Rectal smooth muscle tissue (tissue), 1 donor: ENCODE measurements around the gene PLXNB2.

Experiments used
- H3K27ac ChIP-seq: one replicate; pipeline ENCODE4 v1.7.0; 2013; ENCODE audit warnings: low read depth, low read length, inconsistent platforms
- H3K27me3 ChIP-seq: one replicate; pipeline ENCODE4 v1.7.0; 2013; ENCODE audit warnings: low read length; ENCODE audit not compliant: control insufficient read depth, insufficient read depth
- H3K36me3 ChIP-seq: one replicate; pipeline ENCODE4 v1.7.0; 2013; ENCODE audit warnings: low read length; ENCODE audit not compliant: control insufficient read depth, insufficient read depth
- H3K4me1 ChIP-seq: one replicate; pipeline ENCODE4 v1.7.0; 2013; ENCODE audit warnings: low read length; ENCODE audit not compliant: control insufficient read depth, insufficient read depth
- H3K4me3 ChIP-seq: one replicate; pipeline ENCODE4 v1.7.0; 2013; ENCODE audit warnings: low read length
- H3K9ac ChIP-seq: one replicate; pipeline ENCODE4 v1.7.0; 2013; ENCODE audit warnings: low read length

PLXNB2 gene

DNA sequence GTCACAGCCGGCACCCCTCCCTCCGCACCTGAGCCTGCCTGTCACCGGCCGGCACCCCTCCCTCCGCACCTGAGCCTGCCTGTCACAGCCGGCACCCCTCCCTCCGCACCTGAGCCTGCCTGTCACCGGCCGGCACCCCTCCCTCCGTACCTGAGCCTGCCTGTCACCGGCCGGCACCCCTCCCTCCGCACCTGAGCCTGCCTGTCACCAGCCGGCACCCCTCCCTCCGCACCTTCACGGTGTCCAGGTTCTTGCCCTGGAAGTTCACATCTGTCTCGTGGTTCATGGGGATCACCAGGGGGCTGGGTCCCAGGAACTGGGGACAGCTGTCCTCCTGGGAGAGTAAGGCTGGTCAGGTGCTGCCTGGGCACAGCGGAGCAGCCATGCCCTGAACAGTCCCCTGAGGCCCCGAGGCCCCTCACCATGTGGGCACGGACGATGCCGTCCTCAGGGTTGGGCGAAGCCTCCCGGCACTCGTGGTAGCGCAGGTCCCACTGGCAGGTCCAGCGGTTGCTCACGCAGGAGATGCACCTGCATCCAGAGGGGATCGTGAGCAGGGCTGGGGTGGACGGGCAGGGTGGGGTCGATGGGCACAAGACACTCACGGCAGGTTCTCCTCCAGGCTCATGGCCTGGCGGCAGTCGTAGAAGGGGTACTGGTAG is 21.7 kb downstream of the PLXNB2 start:
- H3K27ac ChIP-seq: no peak overlapping the region
- H3K4me1 ChIP-seq: no peaks in the 10 kb centered on the region
- no peak overlapping the region for H3K4me3 ChIP-seq
- H3K36me3 ChIP-seq: peaks cover 42% of the 10 kb centered on the region
- H3K9ac ChIP-seq: no peak overlapping the region
- no peaks in the 10 kb centered on the region for H3K27me3 ChIP-seq

DNA sequence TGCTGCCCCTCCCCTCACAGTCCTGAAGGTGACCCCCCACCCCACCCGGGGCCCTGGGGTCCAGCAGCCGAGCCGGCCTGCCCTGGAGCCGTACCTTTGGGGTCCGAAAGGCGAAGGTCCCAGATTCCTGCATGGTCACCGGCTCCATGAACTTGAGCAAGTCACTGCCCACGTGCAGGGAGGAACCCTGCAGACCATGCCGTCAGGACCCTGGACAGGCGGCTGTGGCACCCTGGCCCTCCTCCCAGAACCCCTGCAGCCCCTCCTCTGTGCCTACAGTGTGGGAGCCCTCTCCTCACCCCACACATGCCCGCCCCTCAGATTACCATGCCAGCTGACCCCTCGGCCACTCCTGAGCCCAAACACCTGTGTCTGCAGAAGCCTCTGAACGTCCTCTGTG is 23.0 kb downstream of the PLXNB2 start:
- no peak overlapping the region for H3K4me3 ChIP-seq

DNA sequence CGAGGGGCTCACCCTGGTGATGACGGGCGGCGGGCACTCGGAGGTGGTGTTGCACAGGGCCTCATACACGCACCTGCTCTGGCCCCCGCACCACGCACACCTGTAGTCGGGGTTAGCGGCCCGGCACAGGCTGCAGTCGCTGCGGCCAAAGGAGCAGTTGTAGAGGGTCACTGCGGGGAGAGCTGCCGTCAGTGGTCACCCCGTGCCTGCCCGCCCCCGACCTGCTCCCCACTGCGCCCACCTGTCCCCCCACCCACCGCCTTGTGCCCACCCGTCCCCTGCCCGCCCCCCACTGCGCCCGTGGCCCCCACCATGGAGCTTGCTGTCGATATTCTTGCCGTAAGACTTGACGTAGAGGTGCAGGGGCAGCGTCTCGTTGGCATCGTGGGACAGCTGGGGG is 23.6 kb downstream of the PLXNB2 start:
- Histone ChIP-seq H3K4me3 (no peak overlapping the region), H3K36me3 (peaks cover 41% of the 10 kb centered on the region), H3K27me3 (no peaks in the 10 kb centered on the region), H3K4me1 (no peaks in the 10 kb centered on the region), H3K27ac (no peak overlapping the region), H3K9ac (no peak overlapping the region)

More for the DNA sequence above, 23.0 kb downstream of the PLXNB2 start:
- no peaks in the 10 kb centered on the region for H3K4me1 ChIP-seq
- peaks cover 41% of the 10 kb centered on the region for H3K36me3 ChIP-seq
- H3K27me3 ChIP-seq: no peaks in the 10 kb centered on the region
- H3K9ac ChIP-seq: no peak overlapping the region
- no peak overlapping the region for H3K27ac ChIP-seq

DNA sequence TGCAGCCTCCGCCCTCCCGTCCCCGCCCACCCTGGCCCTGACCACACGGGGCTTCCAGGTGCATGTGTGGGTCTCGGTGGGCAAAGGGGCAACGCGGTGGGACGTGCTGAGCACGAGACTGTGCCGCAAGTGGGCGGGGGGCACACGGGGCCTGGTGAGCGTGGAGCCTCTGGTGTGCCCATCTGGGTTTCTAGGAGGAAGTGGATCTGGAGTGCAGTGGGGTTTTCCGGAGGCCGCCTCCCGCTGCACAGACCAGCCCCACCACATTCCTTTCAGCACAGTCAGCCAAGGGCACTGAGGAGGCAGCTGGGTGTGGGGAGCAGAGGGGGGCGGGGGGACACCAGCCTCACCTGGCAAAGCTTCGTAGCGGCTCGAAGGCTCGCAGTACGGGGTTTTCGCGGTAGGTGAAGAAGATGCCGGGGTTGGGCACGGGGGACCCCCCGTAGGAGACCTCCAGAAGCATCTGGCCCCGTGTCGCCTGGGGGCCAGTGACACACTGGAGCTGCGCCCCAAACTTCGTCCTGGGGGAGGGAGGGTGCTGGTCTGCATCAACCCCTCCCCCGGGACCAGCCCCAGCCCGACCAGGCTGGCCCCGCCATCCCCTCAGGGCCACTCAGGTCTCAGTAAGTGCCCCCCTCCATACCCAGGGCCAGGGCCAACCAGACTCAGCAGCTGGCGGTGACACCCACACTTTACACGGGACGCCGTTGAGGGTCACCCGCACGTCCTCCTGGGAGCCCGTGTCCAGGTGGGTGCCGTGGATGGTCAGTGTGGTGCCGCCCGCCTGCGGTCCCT is 24.9 kb downstream of the PLXNB2 start:
- no peaks in the 10 kb centered on the region for H3K27me3 ChIP-seq
- peaks cover 45% of the 10 kb centered on the region for H3K36me3 ChIP-seq
- H3K4me3 ChIP-seq: no peak overlapping the region
- no peak overlapping the region for H3K27ac ChIP-seq
- no peak overlapping the region for H3K9ac ChIP-seq
- no peaks in the 10 kb centered on the region for H3K4me1 ChIP-seq

DNA sequence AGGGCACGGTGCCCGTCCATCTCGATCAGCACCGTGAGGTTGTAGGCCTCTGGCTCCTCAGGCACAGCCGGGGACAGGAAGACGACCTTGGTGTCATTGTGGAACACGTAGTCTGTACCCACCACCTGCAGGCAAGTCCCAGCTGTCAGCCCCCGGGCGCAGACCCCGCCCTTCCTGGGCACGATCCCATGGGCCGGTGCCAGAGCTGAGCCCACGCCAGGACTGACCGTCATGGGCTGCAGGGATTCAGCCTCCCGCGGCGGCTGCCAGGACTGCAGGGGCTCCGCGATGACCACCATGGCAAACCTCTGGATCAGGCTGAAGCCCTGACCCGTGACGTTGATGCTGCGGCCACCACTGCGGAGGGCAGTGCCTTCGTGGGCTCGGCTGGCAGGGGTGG is 25.5 kb downstream of the PLXNB2 start:
- peaks cover 48% of the 10 kb centered on the region for H3K36me3 ChIP-seq
- H3K27ac ChIP-seq: no peak overlapping the region
- H3K4me3 ChIP-seq: no peak overlapping the region
- no peak overlapping the region for H3K9ac ChIP-seq
- H3K27me3 ChIP-seq: no peaks in the 10 kb centered on the region
- H3K4me1 ChIP-seq: no peaks in the 10 kb centered on the region

DNA sequence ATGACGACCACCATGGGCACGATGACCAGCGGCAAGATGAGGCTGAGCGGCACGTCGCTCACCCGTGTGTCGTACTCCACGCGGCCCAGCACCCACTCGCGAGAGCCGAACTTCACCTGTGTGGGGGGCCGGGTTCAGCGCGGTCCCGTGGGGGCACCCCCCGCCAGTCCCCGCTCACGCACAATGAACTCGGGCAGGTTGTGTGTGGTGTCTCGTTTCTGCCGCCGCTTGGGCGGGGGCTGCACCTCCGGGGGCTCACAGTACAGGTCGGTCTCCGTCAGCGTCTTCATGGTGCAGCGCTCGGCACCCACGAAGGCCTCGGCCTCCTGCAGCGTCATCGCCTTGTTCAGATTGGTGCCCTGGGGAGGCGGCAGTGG is 26.1 kb downstream of the PLXNB2 start:
- H3K27me3 ChIP-seq: no peaks in the 10 kb centered on the region
- H3K27ac ChIP-seq: no peak overlapping the region

DNA sequence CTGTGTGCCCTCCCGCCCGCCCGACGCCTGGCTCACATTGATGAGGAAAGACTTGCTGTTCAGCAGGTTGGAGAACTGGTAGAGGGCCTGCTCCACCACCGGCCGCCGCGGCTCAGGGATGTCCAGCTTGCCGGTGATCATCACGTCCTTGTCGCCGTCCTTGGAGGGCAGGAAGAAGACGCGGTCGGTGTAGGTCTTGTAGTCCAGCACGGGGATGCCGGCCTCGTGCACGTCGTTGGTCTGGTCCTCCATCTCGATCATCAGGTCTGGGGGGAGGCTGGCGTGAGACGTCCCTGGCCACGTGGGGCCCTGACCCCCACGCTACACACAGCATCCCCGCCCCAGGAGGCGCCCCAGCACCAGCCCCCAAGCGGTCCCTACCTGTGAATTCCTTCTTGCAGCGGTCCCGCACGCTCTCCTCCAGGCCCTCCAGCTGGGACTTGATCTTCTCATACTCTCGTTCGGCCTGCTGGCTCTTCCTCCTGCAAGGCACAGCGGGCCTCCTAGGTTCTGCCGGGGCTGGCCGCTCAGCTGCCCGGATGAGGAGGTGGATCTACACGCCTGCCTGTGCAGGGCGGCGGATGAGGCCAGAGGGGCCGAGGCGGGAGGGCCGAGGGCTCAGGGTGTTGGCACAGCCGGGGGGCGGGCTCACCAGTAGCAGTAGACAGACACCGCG is 26.6 kb downstream of the PLXNB2 start:
- H3K36me3 ChIP-seq: peaks cover 52% of the 10 kb centered on the region
- H3K27me3 ChIP-seq: no peaks in the 10 kb centered on the region
- no peak overlapping the region for H3K4me3 ChIP-seq
- H3K4me1 ChIP-seq: no peaks in the 10 kb centered on the region
- H3K9ac ChIP-seq: no peak overlapping the region
- H3K27ac ChIP-seq: no peak overlapping the region

More for the DNA sequence above, 26.1 kb downstream of the PLXNB2 start:
- no peaks in the 10 kb centered on the region for H3K4me1 ChIP-seq
- no peak overlapping the region for H3K9ac ChIP-seq
- no peak overlapping the region for H3K4me3 ChIP-seq
- peaks cover 52% of the 10 kb centered on the region for H3K36me3 ChIP-seq

DNA sequence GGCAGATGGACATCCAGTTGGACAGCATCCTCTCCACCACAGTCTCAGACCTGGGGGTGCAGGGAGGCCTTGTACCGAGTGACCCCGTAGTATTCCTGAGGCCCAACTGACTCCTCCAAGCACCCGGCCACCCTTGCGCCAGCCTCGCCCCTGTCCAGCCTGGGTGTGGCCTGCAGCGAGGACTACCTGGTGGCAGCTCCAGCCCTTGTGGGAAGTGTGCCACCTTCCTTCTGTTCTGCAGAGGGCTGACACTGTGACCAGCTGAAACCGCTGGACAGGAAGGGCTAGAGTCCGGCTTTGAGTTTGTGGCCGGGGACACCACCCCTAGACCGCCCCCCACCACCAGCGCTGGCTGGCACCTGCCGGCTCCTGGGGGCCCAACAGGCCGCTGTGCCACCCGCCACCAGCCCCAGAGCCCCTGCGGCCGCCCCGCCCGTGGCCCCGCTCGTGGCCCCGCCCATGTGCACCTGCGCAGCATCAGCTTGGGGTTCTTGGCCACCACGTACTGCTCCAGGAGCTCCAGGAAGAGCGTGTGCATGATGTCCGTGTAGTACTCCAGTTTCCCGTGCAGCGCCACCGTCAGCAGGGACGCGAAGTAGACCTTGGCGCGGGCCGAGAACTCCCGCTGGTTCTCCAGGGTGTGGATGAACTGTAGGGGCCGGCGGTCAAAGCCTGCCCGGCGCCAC is 27.3 kb downstream of the PLXNB2 start:
- no peak overlapping the region for H3K27ac ChIP-seq
- peaks cover 51% of the 10 kb centered on the region for H3K36me3 ChIP-seq

DNA sequence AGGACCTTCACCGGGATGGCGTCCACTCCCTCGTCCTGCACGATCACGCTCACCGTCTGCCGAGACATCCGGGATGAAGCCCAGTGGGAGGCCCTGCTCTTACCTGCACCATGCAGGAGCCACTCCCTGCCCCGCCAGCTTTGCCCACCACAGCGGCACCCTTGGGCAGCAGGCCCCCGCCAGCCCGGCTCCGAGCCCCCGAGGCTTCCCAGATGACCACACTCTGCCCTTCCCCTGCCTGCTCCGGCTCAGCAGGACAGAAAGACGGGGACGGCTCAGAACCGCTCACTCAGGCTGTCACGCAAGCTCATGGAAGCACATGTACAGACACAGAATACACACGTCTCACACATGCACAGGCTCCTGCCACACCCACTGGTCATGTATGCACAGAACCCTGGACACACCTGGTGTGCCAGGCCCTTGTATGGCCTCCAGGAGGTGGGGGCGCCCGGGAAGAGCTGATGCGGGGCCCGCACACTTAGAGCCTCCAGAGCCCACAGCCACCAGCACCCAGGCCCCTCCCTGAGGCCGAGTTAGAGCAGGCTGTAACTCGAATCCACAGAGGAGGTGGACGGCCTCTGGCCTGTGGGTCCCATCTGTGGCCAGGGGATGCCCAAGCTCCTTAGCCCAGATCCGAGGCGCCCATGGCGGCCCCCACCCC is 28.4 kb downstream of the PLXNB2 start:
- Histone ChIP-seq H3K4me1 (no peaks in the 10 kb centered on the region), H3K36me3 (peaks cover 53% of the 10 kb centered on the region), H3K27me3 (no peaks in the 10 kb centered on the region), H3K4me3 (no peak overlapping the region), H3K9ac (no peak overlapping the region), H3K27ac (no peak overlapping the region)

More for the DNA sequence above, 27.3 kb downstream of the PLXNB2 start:
- Histone ChIP-seq H3K27me3 (no peaks in the 10 kb centered on the region), H3K9ac (no peak overlapping the region), H3K4me3 (no peak overlapping the region), H3K4me1 (no peaks in the 10 kb centered on the region)

DNA sequence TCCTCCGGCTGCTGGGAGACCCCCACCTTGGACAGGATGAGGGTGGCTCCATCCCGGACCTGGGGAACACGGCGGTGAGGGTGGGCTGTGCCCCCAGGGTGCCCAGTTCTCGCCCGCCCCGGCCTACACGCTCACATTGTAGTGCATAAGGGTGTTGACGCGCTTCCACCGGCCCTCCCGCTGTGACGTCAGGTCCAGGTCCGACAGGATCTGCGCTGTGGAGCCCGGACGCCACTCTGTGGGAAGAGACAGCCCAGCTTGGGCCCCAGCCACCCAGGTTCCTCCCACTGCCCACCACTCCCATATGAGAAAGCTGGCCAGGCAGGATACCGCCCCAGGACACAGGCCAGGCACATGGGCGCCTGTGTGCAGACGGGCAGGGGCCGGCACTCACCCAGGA is 29.0 kb downstream of the PLXNB2 start:
- H3K4me1 ChIP-seq: no peaks in the 10 kb centered on the region
- no peaks in the 10 kb centered on the region for H3K27me3 ChIP-seq
- H3K4me3 ChIP-seq: no peak overlapping the region
- no peak overlapping the region for H3K9ac ChIP-seq
- no peak overlapping the region for H3K27ac ChIP-seq
- peaks cover 50% of the 10 kb centered on the region for H3K36me3 ChIP-seq

DNA sequence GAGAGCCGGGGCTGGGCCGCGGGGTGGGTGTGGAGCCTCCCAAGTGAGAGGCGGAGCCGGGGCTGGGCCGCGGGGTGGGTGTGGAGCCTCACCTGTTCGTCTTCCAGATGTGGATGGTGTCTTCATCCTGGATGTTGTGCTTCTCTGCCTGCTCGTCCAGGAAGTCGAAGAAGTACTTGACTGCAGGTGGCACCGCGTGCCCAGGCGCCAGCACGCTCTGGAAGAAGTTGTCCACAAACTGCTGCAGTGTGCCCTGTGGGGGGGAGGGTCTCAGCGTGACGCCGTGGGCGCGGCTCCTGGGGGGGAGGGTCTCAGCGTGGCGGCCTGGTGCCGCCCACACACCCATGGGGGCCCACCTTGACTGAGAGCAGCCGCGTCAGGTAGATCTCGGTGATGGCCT is 29.7 kb downstream of the PLXNB2 start:
- H3K4me3 ChIP-seq: no peak overlapping the region
- no peaks in the 10 kb centered on the region for H3K4me1 ChIP-seq
- H3K36me3 ChIP-seq: peaks cover 50% of the 10 kb centered on the region
- no peak overlapping the region for H3K27ac ChIP-seq
- H3K27me3 ChIP-seq: no peaks in the 10 kb centered on the region
- H3K9ac ChIP-seq: no peak overlapping the region

DNA sequence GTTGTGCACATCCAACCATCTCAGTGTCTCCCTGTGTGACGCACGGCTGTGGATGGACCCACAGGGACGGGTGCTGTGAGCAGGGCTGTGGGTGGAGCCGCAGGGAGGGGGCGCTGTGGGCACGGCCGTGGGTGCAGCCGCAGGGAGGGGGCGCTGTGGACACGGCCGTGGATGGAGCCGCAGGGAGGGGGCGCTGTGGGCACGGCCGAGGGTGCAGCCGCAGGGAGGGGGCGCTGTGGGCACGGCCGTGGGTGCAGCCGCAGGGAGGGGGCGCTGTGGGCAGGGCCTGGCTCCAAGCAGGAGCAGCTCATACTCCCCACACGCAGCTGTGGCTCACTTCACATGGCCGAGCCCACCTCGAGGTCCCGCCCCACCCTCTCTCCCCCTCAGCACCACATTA is 31.3 kb downstream of the PLXNB2 start:
- Histone ChIP-seq H3K9ac (no peak overlapping the region), H3K27ac (peak overlapping the region; percentile 51), H3K4me3 (no peak overlapping the region), H3K36me3 (peaks cover 43% of the 10 kb centered on the region), H3K4me1 (peaks cover 3% of the 10 kb centered on the region), H3K27me3 (no peaks in the 10 kb centered on the region)
